CD4-positive, alpha-beta T cell (primary cell): ENCODE measurements around the gene PLXNC1. TPM values are rescaled to one million over a fixed set of nuclear protein-coding genes. Genes with fewer than 3 reads are reported as not detected.

Experiments
- ATAC-seq: fragments of 200-7000 bp; cut with Tn5 transposase; one replicate; pipeline ENCODE4 v1.10.0; 2022; ENCODE audit warnings: mild to moderate bottlenecking; ENCODE audit not compliant: poor library complexity
- CTCF ChIA-PET: fragments of 350-600 bp; sonication (Branson Sonifier 250); formaldehyde crosslinking; loops from one replicate; lab custom pipeline; 2021; ENCODE audit warnings: antibody characterized with exemption, inconsistent platforms; lab: Charles Lee
- POLR2A ChIA-PET: fragments of 350-600 bp; sonication (Branson Sonifier 250); formaldehyde crosslinking; loops from one replicate; lab custom pipeline; 2021; ENCODE audit warnings: antibody characterized with exemption, inconsistent platforms; lab: Charles Lee
- DNase-seq, 14 experiments: peaks; one replicate each; pipeline ENCODE4 v3.0.0-alpha.2; 2013 to 2020; ENCODE audit warnings: mixed read lengths in 2 of 14
- H3K27ac ChIP-seq, 2 donors: one replicate each; pipeline versions ENCODE4 v1.5.1 to v1.7.0; 2013; ENCODE audit warnings: low read length in 2 of 2, low read depth in 1 of 2, mild to moderate bottlenecking in 1 of 2
- H3K27me3 ChIP-seq, 2 experiments: 1 replicate in 1 of 2; 2 replicates in 1 of 2; pipeline versions ENCODE4 v1.6.1 to v1.7.0; 2013; ENCODE audit warnings: low read length in 2 of 2, control low read depth in 1 of 2, mild to moderate bottlenecking in 1 of 2, moderate library complexity in 1 of 2; ENCODE audit not compliant: insufficient read depth in 2 of 2, control insufficient read depth in 1 of 2
- H3K36me3 ChIP-seq: one replicate; pipeline ENCODE4 v1.6.1; 2013; ENCODE audit warnings: low read length, control low read depth; ENCODE audit not compliant: insufficient read depth
- H3K4me1 ChIP-seq: one replicate; pipeline ENCODE4 v1.6.1; 2013; ENCODE audit warnings: low read length, control low read depth; ENCODE audit not compliant: insufficient read depth
- H3K4me3 ChIP-seq: one replicate; pipeline ENCODE4 v1.5.1; 2013; ENCODE audit warnings: mild to moderate bottlenecking, low read length, moderate library complexity
- H3K9me3 ChIP-seq, 2 experiments: 1 replicate in 1 of 2; 2 replicates in 1 of 2; pipeline versions ENCODE4 v1.6.1 to v1.7.0; 2013; ENCODE audit warnings: low read length in 2 of 2, mild to moderate bottlenecking in 2 of 2, control low read depth in 1 of 2, moderate library complexity in 1 of 2; ENCODE audit not compliant: control insufficient read depth in 1 of 2, insufficient read depth in 1 of 2
- H3K27ac Mint-ChIP-seq: one replicate; pipeline ENCODE4 v1.8.0; 2020; ENCODE audit warnings: mixed read lengths
- H3K27me3 Mint-ChIP-seq: one replicate; pipeline ENCODE4 v1.8.0; 2021; ENCODE audit warnings: mixed read lengths
- H3K36me3 Mint-ChIP-seq: one replicate; pipeline ENCODE4 v1.8.0; 2021; ENCODE audit warnings: low read depth, mixed read lengths
- H3K4me1 Mint-ChIP-seq: one replicate; pipeline ENCODE4 v1.8.0; 2021; ENCODE audit warnings: low read depth, mixed read lengths
- H3K4me3 Mint-ChIP-seq: one replicate; pipeline ENCODE4 v1.8.0; 2020; ENCODE audit warnings: mild to moderate bottlenecking, mixed read lengths
- H3K9me3 Mint-ChIP-seq: one replicate; pipeline ENCODE4 v1.8.0; 2020; ENCODE audit warnings: mixed read lengths
- intact Hi-C, 2 experiments: fragments of 100-400 bp; cut with DNase I in 1 of 2; cut with micrococcal nuclease in 1 of 2; formaldehyde crosslinking; loops; one replicate each; pipeline versions ENCODE4 v1.15.1 to v1.9.0; 2023 to 2025; cut with DNase I, micrococcal nuclease
- total RNA-seq, 174 experiments: library from RNA in 2 of 174; stranded (reverse) in 2 of 174; gene quantifications; one replicate each; pipeline ENCODE4 v1.2.3 and lab custom pipeline; 2021 to 2026
- TF ChIP-seq, protein P1 (sequence below): fragments of 200-600 bp; IDR thresholded peaks from one replicate; pipeline ENCODE4 v1.8.0; 2022; ENCODE audit warnings: antibody characterized with exemption, mild to moderate bottlenecking

PLXNC1 gene
- total RNA-seq, 2 experiments from 2014 or later = 5.2 to 5.3 TPM

DNA sequence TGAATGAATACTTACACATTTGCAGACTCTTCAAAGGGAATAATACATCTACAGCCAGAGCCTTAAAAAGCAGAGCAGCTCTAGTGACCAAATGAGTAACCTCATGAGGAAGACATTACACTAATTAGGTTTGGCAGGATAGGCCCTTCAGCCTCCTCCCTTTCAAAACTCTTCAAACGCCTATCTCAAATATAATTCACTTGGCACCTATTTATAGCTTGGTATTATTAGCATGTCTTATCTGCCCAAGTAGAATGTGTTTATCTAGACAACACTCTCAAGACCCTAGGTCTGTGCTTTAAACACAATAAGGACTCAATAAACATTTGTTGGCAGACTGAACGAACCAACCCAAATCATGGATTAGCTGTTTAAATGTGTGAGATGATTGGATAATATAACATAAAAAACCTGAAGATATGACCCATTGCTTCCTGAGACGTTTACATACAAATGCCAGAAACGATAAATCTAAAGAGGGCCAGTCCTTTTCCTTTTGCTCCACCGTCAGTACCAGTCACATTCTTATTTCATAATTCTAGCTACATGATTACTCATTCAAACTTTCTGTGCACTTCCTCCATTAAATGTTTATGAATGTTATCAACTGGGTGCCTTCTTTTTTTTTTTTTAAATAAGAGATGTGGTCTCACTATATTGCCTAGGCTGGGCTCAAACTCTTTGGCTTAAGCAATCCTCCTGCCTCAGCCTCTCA, 188.0 kb downstream of the PLXNC1 start:
- Histone ChIP-seq H3K27me3 (no peaks in the 10 kb centered on the region), H3K9me3 (no peaks in the 10 kb centered on the region), H3K4me3 (no peak overlapping the region), H3K4me1 (no peaks in the 10 kb centered on the region), H3K36me3 (no peaks in the 10 kb centered on the region), H3K27ac (no peak overlapping the region)
- Mint-ChIP-seq H3K27me3 (no peaks in the 10 kb centered on the region), H3K36me3 (peaks cover 13% of the 10 kb centered on the region), H3K9me3 (no peaks in the 10 kb centered on the region), H3K4me1 (no peaks in the 10 kb centered on the region), H3K27ac (no peak overlapping the region), H3K4me3 (no peak overlapping the region)
- DNase-seq (no peak), ATAC-seq (no peak)
- TF ChIP-seq, protein P1, sequence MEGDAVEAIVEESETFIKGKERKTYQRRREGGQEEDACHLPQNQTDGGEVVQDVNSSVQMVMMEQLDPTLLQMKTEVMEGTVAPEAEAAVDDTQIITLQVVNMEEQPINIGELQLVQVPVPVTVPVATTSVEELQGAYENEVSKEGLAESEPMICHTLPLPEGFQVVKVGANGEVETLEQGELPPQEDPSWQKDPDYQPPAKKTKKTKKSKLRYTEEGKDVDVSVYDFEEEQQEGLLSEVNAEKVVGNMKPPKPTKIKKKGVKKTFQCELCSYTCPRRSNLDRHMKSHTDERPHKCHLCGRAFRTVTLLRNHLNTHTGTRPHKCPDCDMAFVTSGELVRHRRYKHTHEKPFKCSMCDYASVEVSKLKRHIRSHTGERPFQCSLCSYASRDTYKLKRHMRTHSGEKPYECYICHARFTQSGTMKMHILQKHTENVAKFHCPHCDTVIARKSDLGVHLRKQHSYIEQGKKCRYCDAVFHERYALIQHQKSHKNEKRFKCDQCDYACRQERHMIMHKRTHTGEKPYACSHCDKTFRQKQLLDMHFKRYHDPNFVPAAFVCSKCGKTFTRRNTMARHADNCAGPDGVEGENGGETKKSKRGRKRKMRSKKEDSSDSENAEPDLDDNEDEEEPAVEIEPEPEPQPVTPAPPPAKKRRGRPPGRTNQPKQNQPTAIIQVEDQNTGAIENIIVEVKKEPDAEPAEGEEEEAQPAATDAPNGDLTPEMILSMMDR = no peak
- POLR2A ChIA-PET = interaction anchor here (0.6 kb wide), 1 partner anchor 38 kb away, joined by 3 read pairs; no protein-coding TSS in a partner anchor
- intact Hi-C loops = loop anchor here in 1 of 2 experiments (5.0 kb wide), 1 partner anchor 1456 kb away; the partner anchor contains the start of gene NTN4
- CTCF ChIA-PET = no interaction called here

DNA sequence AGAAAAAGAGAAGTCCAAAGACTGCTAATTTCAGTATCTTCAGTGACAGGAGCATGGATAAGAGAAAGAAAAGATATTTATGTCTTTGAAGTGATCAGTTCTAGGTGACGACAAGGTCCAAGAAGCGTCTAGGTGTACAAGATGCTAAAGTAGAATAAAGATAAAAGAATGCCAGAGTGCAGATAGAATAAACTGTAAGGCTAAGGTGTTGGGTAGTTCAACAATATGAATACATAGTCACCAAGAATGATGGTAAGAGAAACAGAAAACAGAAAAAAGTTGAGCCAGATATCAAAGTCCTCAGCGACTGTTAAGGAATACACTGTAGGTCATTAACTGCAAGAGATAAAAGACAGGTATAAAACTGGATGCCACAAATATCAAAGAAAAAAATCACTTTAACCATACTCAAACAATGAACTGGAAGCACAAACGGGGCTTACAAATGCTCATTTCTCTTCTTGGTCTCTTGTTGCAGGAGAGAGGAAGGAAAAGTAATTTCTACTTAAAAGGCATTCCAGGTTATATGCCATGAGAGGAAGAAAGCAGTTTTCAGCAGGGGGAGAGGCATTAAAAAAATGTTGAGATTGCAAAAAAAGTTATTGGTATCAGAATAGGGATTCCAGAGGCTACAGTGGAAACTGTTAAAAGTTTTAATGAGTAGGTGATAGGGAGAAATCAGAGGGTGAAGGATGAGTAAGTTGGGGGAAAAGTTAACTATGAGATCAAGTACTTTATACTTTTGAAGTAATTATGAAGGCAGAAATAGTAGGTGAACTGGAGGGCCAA, 189.8 kb downstream of the PLXNC1 start:
- Mint-ChIP-seq H3K36me3 (peaks cover 9% of the 10 kb centered on the region), H3K27me3 (no peaks in the 10 kb centered on the region), H3K4me1 (no peaks in the 10 kb centered on the region), H3K27ac (no peak overlapping the region), H3K9me3 (no peaks in the 10 kb centered on the region), H3K4me3 (no peak overlapping the region)
- Histone ChIP-seq H3K27me3 (no peaks in the 10 kb centered on the region), H3K9me3 (no peaks in the 10 kb centered on the region), H3K4me3 (no peak overlapping the region), H3K4me1 (no peaks in the 10 kb centered on the region), H3K36me3 (no peaks in the 10 kb centered on the region), H3K27ac (no peak overlapping the region)
- no peak for DNase-seq
- TF ChIP-seq, protein P1 = no peak
- POLR2A ChIA-PET = no interaction called here
- intact Hi-C loops = loop anchor here in 1 of 2 experiments (5.0 kb wide), 1 partner anchor 1454 kb away; the partner anchor contains the start of gene NTN4
- no peak for ATAC-seq
- CTCF ChIA-PET = interaction anchor here (1.0 kb wide), 1 partner anchor 22 kb away, joined by 3 read pairs; no protein-coding TSS in a partner anchor

DNA sequence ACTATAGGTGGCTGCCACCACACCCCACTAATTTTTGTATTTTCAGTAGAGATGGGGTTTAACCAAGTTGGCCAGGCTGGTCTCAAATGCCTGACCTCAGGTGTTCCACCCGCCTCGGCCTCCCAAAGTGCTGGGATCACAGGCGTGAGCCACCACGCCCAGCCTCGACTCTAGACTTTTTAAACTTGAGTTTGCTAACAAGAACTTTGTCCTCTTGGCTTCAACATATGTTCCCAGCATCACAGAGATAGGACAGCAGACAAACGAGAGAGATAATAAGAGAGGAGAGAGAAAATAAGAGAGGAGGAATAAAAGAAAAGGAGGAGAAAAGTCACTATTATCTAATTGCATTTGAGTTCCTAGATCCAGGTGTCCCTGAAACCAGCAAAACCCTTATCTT, 192.2 kb downstream of the PLXNC1 start:
- TF ChIP-seq, protein P1 = no peak
- Histone ChIP-seq H3K4me3 (no peak overlapping the region), H3K4me1 (no peaks in the 10 kb centered on the region), H3K27ac (no peak overlapping the region), H3K9me3 (no peaks in the 10 kb centered on the region), H3K36me3 (no peaks in the 10 kb centered on the region), H3K27me3 (no peaks in the 10 kb centered on the region)
- Mint-ChIP-seq H3K4me3 (no peak overlapping the region), H3K36me3 (peaks cover 16% of the 10 kb centered on the region), H3K27me3 (no peaks in the 10 kb centered on the region), H3K4me1 (no peaks in the 10 kb centered on the region), H3K27ac (no peak overlapping the region), H3K9me3 (no peaks in the 10 kb centered on the region)
- intact Hi-C loops = no loop called here
- ATAC-seq (no peak), DNase-seq (no peak)
- CTCF ChIA-PET = no interaction called here
- POLR2A ChIA-PET = no interaction called here
